ENCODE results near the gene POLR1H.

DNA sequence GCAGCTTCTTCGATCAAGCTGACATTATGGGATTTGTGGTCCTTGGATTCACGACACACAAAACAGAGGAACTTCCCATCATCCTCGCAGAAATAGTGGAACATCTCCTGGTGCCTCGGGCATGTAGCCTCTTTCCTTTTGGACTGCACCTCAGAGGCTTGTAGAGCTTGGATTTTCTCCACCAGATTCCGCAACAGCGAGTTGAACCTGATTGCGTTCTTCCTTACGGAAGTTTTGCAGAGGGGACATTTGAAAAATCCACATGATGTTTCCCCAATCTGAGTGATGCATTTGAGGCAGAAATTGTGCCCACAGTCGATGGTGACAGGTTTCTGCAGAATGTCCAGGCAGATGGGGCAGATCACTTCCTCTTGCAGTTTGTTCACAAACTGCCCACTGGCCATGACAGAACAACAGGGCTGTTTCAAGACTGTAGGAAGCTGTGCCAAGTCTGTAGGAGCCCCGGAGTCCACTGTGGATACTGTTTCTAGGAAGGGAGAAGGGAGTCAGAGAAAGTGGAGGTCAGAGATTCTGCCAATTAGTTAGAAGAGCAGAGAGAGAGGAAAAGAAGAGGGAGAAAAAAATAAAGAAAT lies 51.4 kb downstream of the POLR1H start:
- no peak for TF ChIP-seq POLR2A (IDR thresholded peaks at IDR 0.05)
- TF ChIP-seq, protein P1, sequence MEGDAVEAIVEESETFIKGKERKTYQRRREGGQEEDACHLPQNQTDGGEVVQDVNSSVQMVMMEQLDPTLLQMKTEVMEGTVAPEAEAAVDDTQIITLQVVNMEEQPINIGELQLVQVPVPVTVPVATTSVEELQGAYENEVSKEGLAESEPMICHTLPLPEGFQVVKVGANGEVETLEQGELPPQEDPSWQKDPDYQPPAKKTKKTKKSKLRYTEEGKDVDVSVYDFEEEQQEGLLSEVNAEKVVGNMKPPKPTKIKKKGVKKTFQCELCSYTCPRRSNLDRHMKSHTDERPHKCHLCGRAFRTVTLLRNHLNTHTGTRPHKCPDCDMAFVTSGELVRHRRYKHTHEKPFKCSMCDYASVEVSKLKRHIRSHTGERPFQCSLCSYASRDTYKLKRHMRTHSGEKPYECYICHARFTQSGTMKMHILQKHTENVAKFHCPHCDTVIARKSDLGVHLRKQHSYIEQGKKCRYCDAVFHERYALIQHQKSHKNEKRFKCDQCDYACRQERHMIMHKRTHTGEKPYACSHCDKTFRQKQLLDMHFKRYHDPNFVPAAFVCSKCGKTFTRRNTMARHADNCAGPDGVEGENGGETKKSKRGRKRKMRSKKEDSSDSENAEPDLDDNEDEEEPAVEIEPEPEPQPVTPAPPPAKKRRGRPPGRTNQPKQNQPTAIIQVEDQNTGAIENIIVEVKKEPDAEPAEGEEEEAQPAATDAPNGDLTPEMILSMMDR (IDR thresholded peaks at IDR 0.05), result no peak
